ENCODE data around the gene KIF20B. TPM values are rescaled to one million over a fixed set of nuclear protein-coding genes. Genes with fewer than 3 reads are reported as not detected.
"Not testable (repeated sequence)": the region's sequence is repeated elsewhere in the genome, so short reads cannot be mapped to it uniquely, and the experiment has no call there.

The KIF20B gene
- total RNA-seq, 6 donors from 2014 or later: 1.0 to 6.7 (median 4.1) TPM

DNA sequence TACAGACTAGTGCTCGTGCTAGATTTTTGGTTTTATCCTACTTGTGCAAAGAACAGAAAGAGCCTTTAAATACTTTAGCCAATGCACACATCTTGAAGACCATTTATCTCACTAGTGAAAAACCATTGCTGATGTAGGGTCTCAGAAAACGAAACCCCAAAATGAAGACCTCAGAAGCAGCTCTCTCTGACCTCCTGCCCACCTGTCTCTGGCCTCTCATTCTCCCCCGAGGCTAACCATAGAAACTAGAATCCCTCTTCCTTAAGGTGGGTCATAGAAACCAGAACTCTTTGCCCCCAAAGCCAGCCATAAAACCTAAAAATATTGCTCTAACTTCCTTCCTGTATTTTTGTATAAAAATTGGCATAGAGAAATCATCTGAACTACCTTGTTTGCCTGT, 112.2 kb downstream of the KIF20B start:
- 64 to 65% methylated on average over 3 of the region's 3 CpGs for WGBS, 2 donors
- H3K4me1 ChIP-seq: no peaks in the 10 kb centered on the region
- H3K4me3 ChIP-seq: no peak overlapping the region
- no peak for ATAC-seq (ENCODE audit: low FRiP score in 2 of 2)
- H3K27ac ChIP-seq: no peak overlapping the region
- no peaks in the 10 kb centered on the region for H3K27me3 ChIP-seq
- H3K36me3 ChIP-seq: no peaks in the 10 kb centered on the region
- TF ChIP-seq POLR2A (IDR thresholded peaks at IDR 0.05) (no peak), EP300 (IDR thresholded peaks at IDR 0.05) (no peak), CTCF (IDR thresholded peaks at IDR 0.05) (no peak), POLR2AphosphoS5 (IDR thresholded peaks at IDR 0.05) (no peak)
- no peak for DNase-seq
- no peaks in the 10 kb centered on the region for H3K9me3 ChIP-seq

- Histone ChIP-seq H3K4me3 (no peak overlapping the region), H3K27ac (no peak overlapping the region), H3K36me3 (no peaks in the 10 kb centered on the region), H3K27me3 (no peaks in the 10 kb centered on the region), H3K9me3 (no peaks in the 10 kb centered on the region), H3K4me1 (no peaks in the 10 kb centered on the region)
- 83 to 87% methylated on average over 1 of the region's 1 CpG for WGBS, 2 donors
- no peak for TF ChIP-seq CTCF (IDR thresholded peaks at IDR 0.05)
- TF ChIP-seq POLR2AphosphoS5 (IDR thresholded peaks at IDR 0.05): no peak
- no peak for TF ChIP-seq POLR2A (IDR thresholded peaks at IDR 0.05)
- TF ChIP-seq EP300 (IDR thresholded peaks at IDR 0.05): no peak
- DNase-seq (no peak), ATAC-seq (ENCODE audit: low FRiP score in 2 of 2) (no peak)
Observed at GRCh38 chr10:89814278-89814677, 112.9 kb downstream of the KIF20B start.

DNA sequence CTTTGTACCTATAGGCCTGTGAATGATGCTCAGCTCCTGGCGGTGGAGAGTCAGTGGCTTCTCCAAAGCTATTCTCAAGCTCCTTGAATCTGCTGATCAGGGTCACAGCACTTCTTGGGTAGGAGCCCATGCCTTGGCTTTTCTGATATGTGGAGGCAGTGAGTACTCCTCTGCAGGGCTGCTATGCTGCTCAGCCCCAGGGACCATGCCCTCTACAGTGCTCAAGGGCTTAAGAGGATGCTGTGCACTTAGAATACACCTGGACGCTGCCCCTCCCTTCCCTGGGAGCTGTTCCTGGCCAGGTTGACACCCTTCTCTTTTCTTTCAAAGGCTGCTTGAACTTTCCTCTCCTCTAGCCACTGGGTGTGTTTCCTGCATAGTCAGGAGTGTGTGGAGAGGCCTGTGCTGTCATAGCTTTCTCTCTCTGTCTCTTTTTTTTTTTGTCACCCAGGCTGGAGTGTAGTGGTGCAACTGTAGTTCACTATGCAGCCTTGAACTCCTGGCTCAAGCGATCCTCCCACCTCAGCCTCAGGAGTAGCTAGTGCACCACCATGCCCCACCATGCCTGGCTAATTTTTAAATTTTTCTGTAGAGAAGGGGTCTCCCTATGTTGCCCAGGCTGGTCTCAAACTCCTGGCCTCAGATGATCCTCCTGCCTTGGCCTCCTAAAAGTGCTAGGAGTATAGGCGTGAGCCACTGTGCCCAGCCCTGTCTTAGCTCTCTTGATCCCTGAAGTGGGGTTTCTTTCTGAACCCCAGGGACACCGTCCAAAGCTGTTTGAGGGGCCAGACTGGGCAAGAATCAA, 113.9 kb downstream of the KIF20B start:
- H3K4me3 ChIP-seq: no peak overlapping the region
- ATAC-seq (ENCODE audit: low FRiP score in 2 of 2): no peak
- H3K9me3 ChIP-seq: no peaks in the 10 kb centered on the region
- no peaks in the 10 kb centered on the region for H3K4me1 ChIP-seq
- WGBS, 2 donors: 72 to 92% methylated on average over 4 to 5 of the region's 5 CpGs
- H3K36me3 ChIP-seq: no peaks in the 10 kb centered on the region
- TF ChIP-seq POLR2A (IDR thresholded peaks at IDR 0.05) (no peak), EP300 (IDR thresholded peaks at IDR 0.05) (no peak)
- no peak overlapping the region for H3K27ac ChIP-seq
- DNase-seq: no peak
- no peaks in the 10 kb centered on the region for H3K27me3 ChIP-seq

GRCh38 chr10:89819008-89819407, 117.6 kb downstream of the KIF20B start:
- DNase-seq; H3K4me3 ChIP-seq; H3K4me1 ChIP-seq; H3K36me3 ChIP-seq; ATAC-seq (ENCODE audit: low FRiP score in 2 of 2); H3K27ac ChIP-seq; H3K27me3 ChIP-seq; H3K9me3 ChIP-seq: not testable (repeated sequence)
- 80 to 89% methylated on average over 3 of the region's 3 CpGs for WGBS, 2 donors

Other genes with a start within 250 kb of the KIF20B start
- 1 to 10 TPM; 1.3 to 4.4 (median 3.5) TPM for gene SLC16A12, start 166.0 kb upstream of the KIF20B start, total RNA-seq
- 10 to 100 TPM in 2 of 6 donors, 1 to 10 TPM in 4; 3.1 to 22.9 (median 7.3) TPM for gene PANK1, start 56.3 kb upstream of the KIF20B start, total RNA-seq